HFFc6 (cell line): Measurements from ENCODE around the gene ST3GAL3. TPM values are rescaled to one million over a fixed set of nuclear protein-coding genes. Genes with fewer than 3 reads are reported as not detected.

ENCODE experiments used
- DNase-seq: peaks from one replicate; pipeline ENCODE4 v3.0.0-alpha.2; 2018
- H3K27ac Mint-ChIP-seq: 2 replicates; pipeline ENCODE4 v1.8.0; 2020; ENCODE audit warnings: mild to moderate bottlenecking, mixed read lengths
- H3K27me3 Mint-ChIP-seq: 2 replicates; pipeline ENCODE4 v1.8.0; 2021; ENCODE audit warnings: mild to moderate bottlenecking, moderate library complexity, mixed read lengths; ENCODE audit not compliant: insufficient read depth
- H3K36me3 Mint-ChIP-seq: 2 replicates; pipeline ENCODE4 v1.8.0; 2021; ENCODE audit warnings: low read depth, mixed read lengths
- H3K4me1 Mint-ChIP-seq: 2 replicates; pipeline ENCODE4 v1.8.0; 2020; ENCODE audit warnings: low read depth, mixed read lengths
- H3K4me3 Mint-ChIP-seq: 2 replicates; pipeline ENCODE4 v1.8.0; 2020; ENCODE audit warnings: mild to moderate bottlenecking, moderate library complexity, mixed read lengths
- H3K9me3 Mint-ChIP-seq: 2 replicates; pipeline ENCODE4 v1.8.0; 2020; ENCODE audit warnings: mild to moderate bottlenecking, mixed read lengths
- total RNA-seq, 6 experiments: library from RNA; stranded (reverse); fragmentation: NEBNext Ultra II Directional; extraction: Animal tissue kit (Norgen Biotek cat#: 25700); gene quantifications; 2 replicates in 1 of 6; 3 replicates in 5 of 6; pipeline ENCODE4 v1.2.3, GENCODE V29; 2021
- TF ChIP-seq, protein P1 (sequence below): fragments of 200-600 bp; sonication (generic); IDR thresholded peaks from 2 replicates; pipeline ENCODE4 v1.5.0; 2021; ENCODE audit warnings: antibody characterized with exemption, mild to moderate bottlenecking

The ST3GAL3 gene
- total RNA-seq, 6 experiments from 2014 or later: 15.2 to 22.3 (median 18.0) TPM

DNA sequence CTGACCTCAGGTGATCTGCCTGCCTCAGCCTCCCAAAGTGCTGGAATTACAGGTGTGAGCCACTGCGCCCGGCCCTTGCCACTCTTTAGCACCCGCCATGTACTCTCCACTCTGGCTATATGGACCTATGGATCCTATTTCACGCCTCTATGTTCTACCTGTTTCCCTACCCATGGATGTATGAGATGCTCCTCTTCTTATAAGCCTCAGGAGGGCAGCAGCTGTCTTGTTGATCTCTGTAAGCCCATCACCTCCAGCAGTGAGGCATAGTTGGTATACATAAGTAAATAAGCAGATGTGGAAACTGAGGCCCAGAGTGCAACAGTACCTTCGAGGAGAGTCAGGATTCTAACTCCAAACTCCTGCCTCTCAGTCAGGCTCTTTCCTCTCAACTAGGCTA is 201.5 kb downstream of the ST3GAL3 start:
- TF ChIP-seq, protein P1, sequence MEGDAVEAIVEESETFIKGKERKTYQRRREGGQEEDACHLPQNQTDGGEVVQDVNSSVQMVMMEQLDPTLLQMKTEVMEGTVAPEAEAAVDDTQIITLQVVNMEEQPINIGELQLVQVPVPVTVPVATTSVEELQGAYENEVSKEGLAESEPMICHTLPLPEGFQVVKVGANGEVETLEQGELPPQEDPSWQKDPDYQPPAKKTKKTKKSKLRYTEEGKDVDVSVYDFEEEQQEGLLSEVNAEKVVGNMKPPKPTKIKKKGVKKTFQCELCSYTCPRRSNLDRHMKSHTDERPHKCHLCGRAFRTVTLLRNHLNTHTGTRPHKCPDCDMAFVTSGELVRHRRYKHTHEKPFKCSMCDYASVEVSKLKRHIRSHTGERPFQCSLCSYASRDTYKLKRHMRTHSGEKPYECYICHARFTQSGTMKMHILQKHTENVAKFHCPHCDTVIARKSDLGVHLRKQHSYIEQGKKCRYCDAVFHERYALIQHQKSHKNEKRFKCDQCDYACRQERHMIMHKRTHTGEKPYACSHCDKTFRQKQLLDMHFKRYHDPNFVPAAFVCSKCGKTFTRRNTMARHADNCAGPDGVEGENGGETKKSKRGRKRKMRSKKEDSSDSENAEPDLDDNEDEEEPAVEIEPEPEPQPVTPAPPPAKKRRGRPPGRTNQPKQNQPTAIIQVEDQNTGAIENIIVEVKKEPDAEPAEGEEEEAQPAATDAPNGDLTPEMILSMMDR: 0 out of 2 replicates have a peak, but pooled peaks have one; percentile 9
- H3K4me1 Mint-ChIP-seq: peaks cover 15% of the 10 kb centered on the region
- no peaks in the 10 kb centered on the region for H3K9me3 Mint-ChIP-seq
- DNase-seq: no peak
- H3K4me3 Mint-ChIP-seq: no peak overlapping the region
- no peak overlapping the region for H3K27ac Mint-ChIP-seq
- H3K36me3 Mint-ChIP-seq: no peaks in the 10 kb centered on the region; the same call in 1 of the 2 replicates
- H3K27me3 Mint-ChIP-seq: peaks cover 4% of the 10 kb centered on the region; the same call in 1 of the 2 replicates

DNA sequence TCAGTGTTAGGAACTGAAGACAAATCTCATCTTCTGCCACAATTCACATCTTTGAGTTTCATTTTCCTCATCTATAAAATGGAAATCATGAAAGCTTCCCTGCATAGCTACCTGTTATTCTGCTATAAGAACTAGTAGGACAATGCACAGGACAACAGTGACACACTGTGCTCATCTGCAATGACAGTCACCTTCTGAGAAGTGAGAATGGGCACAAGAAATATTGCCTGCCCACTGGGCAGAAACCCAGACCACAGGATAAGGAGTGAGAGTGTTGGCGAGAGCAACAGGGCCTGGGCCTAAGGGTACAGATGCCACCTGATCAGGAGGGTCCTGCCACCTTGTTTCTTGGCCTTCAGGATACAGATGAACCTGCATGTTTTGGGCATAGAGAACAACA is 203.0 kb downstream of the ST3GAL3 start:
- DNase-seq: no peak
- Mint-ChIP-seq H3K4me1 (peaks cover 22% of the 10 kb centered on the region), H3K36me3 (no peaks in the 10 kb centered on the region; the same call in 1 of the 2 replicates), H3K4me3 (no peak overlapping the region), H3K27me3 (peaks cover 4% of the 10 kb centered on the region; the same call in 1 of the 2 replicates), H3K27ac (no peak overlapping the region), H3K9me3 (no peaks in the 10 kb centered on the region)
- TF ChIP-seq, protein P1: no peak

DNA sequence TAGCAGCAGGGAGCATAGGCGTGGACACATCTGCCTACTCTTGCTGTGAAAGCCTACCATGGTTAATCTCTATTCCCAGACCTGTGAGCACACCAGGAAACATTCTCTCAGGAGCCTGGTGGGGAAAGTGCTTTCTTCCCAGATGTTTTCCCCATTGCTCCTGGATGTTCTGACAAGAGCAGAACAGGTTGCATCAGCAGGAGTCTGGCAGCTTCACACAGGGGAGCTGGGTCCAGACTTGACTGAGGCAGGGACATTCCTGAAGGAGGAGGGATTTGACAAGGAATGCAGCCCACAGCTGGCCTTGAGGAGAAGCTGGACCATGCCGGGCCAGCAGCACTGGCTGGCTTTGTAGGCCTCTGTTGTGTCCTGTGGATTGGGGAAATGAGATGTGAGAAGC is 205.3 kb downstream of the ST3GAL3 start:
- H3K36me3 Mint-ChIP-seq: no peaks in the 10 kb centered on the region; the same call in 1 of the 2 replicates
- no peak for DNase-seq
- H3K4me3 Mint-ChIP-seq: no peak overlapping the region
- peaks cover 23% of the 10 kb centered on the region for H3K4me1 Mint-ChIP-seq
- no peak overlapping the region for H3K27ac Mint-ChIP-seq
- TF ChIP-seq, protein P1: no peak
- no peaks in the 10 kb centered on the region for H3K9me3 Mint-ChIP-seq
- peaks cover 4% of the 10 kb centered on the region; the same call in 1 of the 2 replicates for H3K27me3 Mint-ChIP-seq

DNA sequence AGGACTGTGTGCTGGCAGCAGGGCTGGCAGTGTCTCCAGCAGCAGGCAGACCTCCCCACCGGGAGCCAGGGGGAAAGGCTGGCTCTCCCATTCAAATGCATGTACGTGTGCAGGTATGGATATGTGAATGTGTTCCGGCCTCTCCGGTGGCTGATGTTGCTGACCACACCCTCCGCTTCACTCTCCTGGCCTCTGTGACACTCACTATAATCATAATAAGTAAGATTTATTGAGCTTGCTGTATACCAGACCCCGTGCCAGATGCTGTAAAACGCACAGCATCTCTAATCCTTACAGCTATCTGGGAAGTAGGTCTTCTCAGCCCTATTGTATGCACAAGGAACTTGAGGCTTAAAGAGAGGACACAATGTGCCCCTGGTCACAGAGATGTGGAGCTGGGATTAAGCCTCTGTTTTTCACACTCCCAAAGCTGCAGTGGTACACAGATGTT is 205.7 kb downstream of the ST3GAL3 start:
- no peak overlapping the region for H3K4me3 Mint-ChIP-seq
- H3K27me3 Mint-ChIP-seq: peaks cover 4% of the 10 kb centered on the region; the same call in 1 of the 2 replicates
- TF ChIP-seq, protein P1: no peak
- no peak overlapping the region for H3K27ac Mint-ChIP-seq
- no peak for DNase-seq
- H3K36me3 Mint-ChIP-seq: no peaks in the 10 kb centered on the region; the same call in 1 of the 2 replicates
- H3K4me1 Mint-ChIP-seq: peaks cover 23% of the 10 kb centered on the region
- no peaks in the 10 kb centered on the region for H3K9me3 Mint-ChIP-seq

DNA sequence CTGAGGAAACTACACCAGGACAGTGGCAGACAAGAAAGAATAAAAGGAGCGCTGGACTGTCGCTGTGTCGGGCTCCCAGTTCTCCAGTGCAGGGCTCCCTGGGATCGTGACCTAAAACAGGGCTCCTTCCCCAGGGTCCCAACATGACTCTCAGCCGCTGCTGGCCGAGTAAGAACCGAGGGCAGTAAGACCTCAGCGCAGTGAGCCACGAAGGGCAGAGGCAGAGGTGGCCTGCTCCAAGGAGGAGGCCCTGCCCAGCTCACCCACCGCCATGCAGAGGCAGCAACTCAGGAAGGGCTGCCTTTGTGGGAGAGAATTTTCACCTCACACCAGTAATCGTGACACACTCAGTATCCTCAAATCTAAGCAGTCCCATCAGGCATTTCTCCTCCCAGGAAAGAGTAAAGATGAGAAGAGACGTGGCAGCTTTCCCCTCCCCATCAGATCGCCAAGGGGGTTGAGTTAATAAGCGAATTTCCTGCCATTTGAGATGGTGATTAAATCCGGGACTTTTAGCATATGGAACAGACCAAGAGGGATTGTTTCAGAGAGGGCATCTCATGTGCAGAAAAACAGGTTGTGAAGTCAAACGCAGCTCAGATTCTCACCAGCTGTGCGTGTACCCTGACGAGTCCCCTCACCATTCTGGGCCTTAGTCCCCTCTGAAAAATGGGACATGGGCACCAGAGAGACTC is 206.5 kb downstream of the ST3GAL3 start:
- Mint-ChIP-seq H3K27me3 (peaks cover 4% of the 10 kb centered on the region; the same call in 1 of the 2 replicates), H3K4me1 (peaks cover 23% of the 10 kb centered on the region), H3K27ac (no peak overlapping the region), H3K4me3 (no peak overlapping the region), H3K9me3 (no peaks in the 10 kb centered on the region), H3K36me3 (no peaks in the 10 kb centered on the region; the same call in 1 of the 2 replicates)
- TF ChIP-seq, protein P1: no peak
- no peak for DNase-seq
